HepG2 (cell line): ENCODE measurements around the gene WNK4. TPM values are rescaled to one million over a fixed set of nuclear protein-coding genes. Genes with fewer than 3 reads are reported as not detected.
A peak's percentile ranks its signal among the peaks of the same experiment; 100 is the strongest.

Source experiments
- E2F2 ChIP-seq: sonication (generic); formaldehyde crosslinking; IDR thresholded peaks from 2 replicates; pipeline ENCODE4 v1.4.0; 2020; ENCODE audit warnings: missing genetic modification reagents, borderline replicate concordance
- E2F5 ChIP-seq: sonication (generic); formaldehyde crosslinking; conservative IDR thresholded peaks from 2 replicates; pipeline ENCODE4 v1.4.0; 2020; ENCODE audit warnings: missing genetic modification reagents
- HNRNPK ChIP-seq: fragments of 200-400 bp; formaldehyde crosslinking; IDR thresholded peaks from 2 replicates; pipeline ENCODE4 v1.6.1; 2018; ENCODE audit warnings: low read length, low read depth, moderate library complexity, mild to moderate bottlenecking; ENCODE audit not compliant: poor library complexity, severe bottlenecking
- KMT2B ChIP-seq: IDR thresholded peaks from 2 replicates; pipeline ENCODE4 v1.6.1; 2016; ENCODE audit warnings: missing genetic modification reagents, missing compliant biosample characterization
- MATR3 ChIP-seq: sonication (generic); formaldehyde crosslinking; IDR thresholded peaks from 2 replicates; pipeline ENCODE4 v1.4.0; 2020; ENCODE audit warnings: missing genetic modification reagents
- MZF1 ChIP-seq: sonication (generic); formaldehyde crosslinking; IDR thresholded peaks from 2 replicates; pipeline ENCODE4 v1.8.1; 2023; ENCODE audit warnings: mild to moderate bottlenecking, missing genetic modification reagents, borderline replicate concordance
- SAFB2 ChIP-seq: sonication (generic); formaldehyde crosslinking; IDR thresholded peaks from 2 replicates; pipeline ENCODE4 v1.5.1; 2020; ENCODE audit warnings: missing genetic modification reagents, low read depth, mild to moderate bottlenecking, borderline replicate concordance
- SMARCE1 ChIP-seq: fragments of 450-650 bp; IDR thresholded peaks from 2 replicates; pipeline ENCODE4 v1.6.1; 2017; ENCODE audit warnings: borderline replicate concordance
- SYNCRIP ChIP-seq: fragments of 200-400 bp; formaldehyde crosslinking; IDR thresholded peaks from 2 replicates; pipeline ENCODE4 v1.6.1; 2018; ENCODE audit warnings: mild to moderate bottlenecking, low read depth, low read length; ENCODE audit not compliant: insufficient read depth
- TMF1 ChIP-seq: sonication (generic); formaldehyde crosslinking; IDR thresholded peaks from 2 replicates; pipeline ENCODE4 v1.8.1; 2022; ENCODE audit warnings: low read depth, missing genetic modification reagents
- YEATS2 ChIP-seq: sonication (generic); formaldehyde crosslinking; IDR thresholded peaks from 2 replicates; pipeline ENCODE4 v1.4.0; 2020; ENCODE audit warnings: missing genetic modification reagents, borderline replicate concordance
- ZBTB10 ChIP-seq: sonication (generic); formaldehyde crosslinking; IDR thresholded peaks from 2 replicates; pipeline ENCODE4 v1.4.0; 2020; ENCODE audit warnings: missing genetic modification reagents, borderline replicate concordance
- ZBTB20 ChIP-seq: sonication (generic); formaldehyde crosslinking; IDR thresholded peaks from 2 replicates; pipeline ENCODE4 v1.8.1; 2023; ENCODE audit warnings: missing genetic modification reagents, low read depth, mild to moderate bottlenecking, borderline replicate concordance
- ZNF256 ChIP-seq: sonication (generic); formaldehyde crosslinking; conservative IDR thresholded peaks from 2 replicates; pipeline ENCODE4 v1.4.0; 2020; ENCODE audit warnings: missing genetic modification reagents
- ZNF335 ChIP-seq: sonication (generic); formaldehyde crosslinking; IDR thresholded peaks from 2 replicates; pipeline ENCODE4 v1.4.0; 2020; ENCODE audit warnings: missing genetic modification reagents
- ZNF672 ChIP-seq: sonication (generic); formaldehyde crosslinking; IDR thresholded peaks from 2 replicates; pipeline ENCODE4 v1.8.1; 2022; ENCODE audit warnings: missing genetic modification reagents
- ZNF737 ChIP-seq: sonication (generic); formaldehyde crosslinking; IDR thresholded peaks from 2 replicates; pipeline ENCODE4 v1.5.0; 2020; ENCODE audit warnings: missing genetic modification reagents, mild to moderate bottlenecking, borderline replicate concordance
- ZNF775 ChIP-seq: sonication (generic); formaldehyde crosslinking; IDR thresholded peaks from 2 replicates; pipeline ENCODE4 v1.4.0; 2020; ENCODE audit warnings: missing genetic modification reagents, mild to moderate bottlenecking, moderate library complexity, borderline replicate concordance
- ZNF792 ChIP-seq: IDR thresholded peaks from 2 replicates; pipeline ENCODE4 v1.6.1; 2016
- ZNF800 ChIP-seq: sonication (generic); formaldehyde crosslinking; IDR thresholded peaks from 2 replicates; pipeline ENCODE4 v1.4.0; 2020; ENCODE audit warnings: missing genetic modification reagents
- polyA plus RNA-seq, 8 experiments: library from polyadenylated mRNA; depleted of rRNA in 3 of 8; stranded (reverse) in 7 of 8; unstranded in 1 of 8; fragments of >200 nt; fragmentation: Illumina TruSeq in 4 of 8; extraction: Trizol in 4 of 8; gene quantifications; 2 replicates each; pipeline versions ENCODE4 v1.2.1 to v1.2.3, GENCODE V29; 2011 to 2016; ENCODE audit warnings: low read depth in 4 of 8, missing spikeins in 1 of 8, mixed read lengths in 1 of 8; ENCODE audit not compliant: insufficient read depth in 1 of 8
- total RNA-seq, 5 experiments: library from RNA; depleted of rRNA; stranded (reverse); fragments of >200 nt; fragmentation: Illumina TruSeq; extraction: Trizol; gene quantifications; 2 replicates each; pipeline ENCODE4 v1.2.3, GENCODE V29; 2016; ENCODE audit warnings: low read depth in 1 of 5

Gene WNK4
- total and polyA plus RNA-seq, 2 of the 13 experiments (the other 11 are each of a cell fraction or from before 2014, with no cell fraction given) = 2.7 to 13.7 TPM

- TF ChIP-seq KMT2B = peak; percentile 88
- TF ChIP-seq E2F2 (CRISPR knock-in tag) = no peak; the same call in 1 of the 2 replicates
- peak; percentile 61; the same call in 1 of the 2 replicates for TF ChIP-seq ZBTB20 (CRISPR knock-in tag)
- no peak for TF ChIP-seq SYNCRIP
- TF ChIP-seq ZNF256 (CRISPR knock-in tag) = peak; percentile 96; the same call in 1 of the 2 replicates
- TF ChIP-seq ZNF672 (CRISPR knock-in tag) = no peak; the same call in 1 of the 2 replicates
- TF ChIP-seq ZNF792 (CRISPR knock-in tag) = peak; percentile 93
- TF ChIP-seq TMF1 = peak; percentile 82; the same call in 1 of the 2 replicates
- TF ChIP-seq SMARCE1 = no peak
- TF ChIP-seq ZNF737 (CRISPR knock-in tag) = peak; percentile 98
- no peak for TF ChIP-seq HNRNPK
- no peak for TF ChIP-seq MATR3
- 0 out of 2 replicates have a peak, but pooled peaks have one; percentile 55 for TF ChIP-seq ZBTB10 (CRISPR knock-in tag)
- peak; percentile 88; the same call in 1 of the 2 replicates for TF ChIP-seq YEATS2 (CRISPR knock-in tag)
- TF ChIP-seq SAFB2 (CRISPR knock-in tag) = peak; percentile 72; the same call in 1 of the 2 replicates
- TF ChIP-seq MZF1 (CRISPR knock-in tag) = peak; percentile 38; the same call in 1 of the 2 replicates
- TF ChIP-seq ZNF775 = peak; percentile 57; the same call in 1 of the 2 replicates
- 0 out of 2 replicates have a peak, but pooled peaks have one; percentile 49 for TF ChIP-seq ZNF800
- peak; percentile 90 for TF ChIP-seq E2F5 (CRISPR knock-in tag)
- peak; percentile 79 for TF ChIP-seq ZNF335
These were observed 18.3 kb downstream of the WNK4 start, which contains the start of the genes CNTD1 and COA3 (continued) for GRCh38 chr17:42798383-42799380.
